GM18870 (cell line): ENCODE results near the gene C16orf92.

ENCODE experiments used
- ATAC-seq: cut with Tn5 transposase; IDR thresholded peaks from one replicate; pipeline ENCODE4 v1.9.1; 2021; ENCODE audit warnings: moderate library complexity; ENCODE audit not compliant: unreplicated experiment

The C16orf92 gene

DNA sequence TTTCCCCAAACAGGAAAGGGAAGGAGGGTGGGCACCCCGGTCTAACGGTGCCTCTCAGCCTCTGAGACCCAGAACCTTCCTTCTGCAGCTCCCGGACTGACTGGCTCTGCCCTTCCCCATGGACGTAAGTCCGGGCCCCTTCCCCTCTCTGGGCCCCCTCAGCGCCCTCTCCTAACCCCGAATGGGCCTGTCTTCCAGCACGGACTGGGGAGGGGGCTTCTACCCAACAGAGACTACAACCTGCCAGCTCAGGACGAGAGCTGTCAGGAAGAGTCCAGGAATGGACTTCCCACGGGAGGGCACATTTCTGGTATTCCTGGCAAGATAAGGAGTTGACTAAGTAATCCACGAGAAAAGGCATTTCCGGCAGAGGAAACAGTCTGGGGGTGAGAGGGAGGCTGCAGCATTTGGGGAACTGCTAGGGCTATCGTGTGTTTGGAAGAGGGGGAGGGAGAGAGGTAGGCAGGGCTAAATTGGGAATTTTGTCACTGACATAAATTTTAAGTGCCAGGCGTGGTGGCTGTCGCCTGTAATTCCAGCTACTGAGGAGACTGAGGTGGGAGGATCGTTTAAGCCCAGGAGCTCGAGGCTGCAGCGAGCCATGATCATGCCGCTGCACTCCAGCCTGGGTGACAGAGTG lies 30.5 kb downstream of the C16orf92 start:
- no peak for ATAC-seq

DNA sequence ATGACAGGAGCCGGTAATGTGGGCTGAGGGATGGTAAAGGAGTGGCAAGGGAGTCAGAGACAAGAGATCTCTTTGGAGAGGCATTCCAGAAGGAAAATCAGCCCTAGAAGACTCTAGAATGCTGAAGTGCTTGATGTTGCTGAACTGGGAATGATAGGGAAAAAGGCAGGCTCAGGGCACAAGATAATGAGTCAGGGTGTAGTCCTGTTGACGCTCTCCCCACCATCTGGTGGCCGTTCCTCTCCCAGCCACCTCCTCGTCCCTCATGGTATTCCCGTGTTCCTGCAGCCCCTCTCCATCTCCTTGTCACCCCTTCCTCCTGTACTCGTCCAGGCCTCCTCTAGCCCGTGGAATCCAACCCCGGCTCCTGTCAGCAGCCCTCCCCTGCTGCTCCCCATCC lies 31.5 kb downstream of the C16orf92 start:
- no peak for ATAC-seq

DNA sequence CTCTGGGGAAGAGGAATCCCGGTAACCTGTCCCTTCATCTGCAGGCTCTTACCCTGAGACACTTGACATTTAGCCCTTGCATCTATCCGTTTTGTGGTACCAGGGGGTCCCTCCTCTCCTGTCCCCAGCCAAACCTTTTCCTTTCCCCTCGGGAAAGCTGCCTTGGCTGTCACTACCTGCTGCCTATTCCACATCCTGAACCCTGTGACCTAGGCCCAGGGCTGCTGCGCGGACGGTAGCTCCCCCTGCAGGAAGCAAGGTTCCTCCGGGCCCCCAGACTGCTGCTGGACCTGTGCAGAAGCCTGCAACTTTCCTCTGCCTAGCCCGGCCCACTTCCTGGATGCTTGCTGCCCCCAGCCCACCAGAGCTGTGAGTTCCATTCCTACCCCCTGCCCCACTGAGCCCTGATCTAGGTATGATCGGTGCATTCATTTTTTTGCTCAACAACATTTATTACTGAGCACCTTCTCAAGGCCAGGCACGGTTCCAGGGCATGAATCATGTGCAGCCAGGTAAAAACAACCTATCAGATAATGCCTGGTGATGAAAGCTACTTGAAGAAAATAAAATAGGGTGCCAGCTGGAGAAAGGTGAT lies 32.1 kb downstream of the C16orf92 start:
- no peak for ATAC-seq

DNA sequence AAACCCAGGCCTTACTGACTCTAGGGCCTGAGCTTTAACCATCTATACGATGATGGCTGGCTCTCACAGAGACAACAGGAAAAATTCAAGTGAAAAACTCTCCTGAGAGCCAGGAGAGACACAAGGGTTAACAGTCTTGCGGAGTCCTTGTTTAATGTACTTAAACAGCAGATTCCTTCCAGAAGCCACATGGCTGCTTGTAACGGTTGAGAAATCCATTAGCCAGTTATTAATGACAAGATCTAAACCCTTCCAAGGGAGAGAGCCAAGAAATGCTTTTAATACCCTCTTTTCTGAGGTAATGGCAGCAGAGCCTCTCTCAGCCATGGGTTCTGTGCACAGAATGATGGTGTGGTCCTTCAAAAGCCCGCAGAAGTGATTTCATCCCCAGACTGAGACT lies 37.3 kb downstream of the C16orf92 start:
- no peak for ATAC-seq

DNA sequence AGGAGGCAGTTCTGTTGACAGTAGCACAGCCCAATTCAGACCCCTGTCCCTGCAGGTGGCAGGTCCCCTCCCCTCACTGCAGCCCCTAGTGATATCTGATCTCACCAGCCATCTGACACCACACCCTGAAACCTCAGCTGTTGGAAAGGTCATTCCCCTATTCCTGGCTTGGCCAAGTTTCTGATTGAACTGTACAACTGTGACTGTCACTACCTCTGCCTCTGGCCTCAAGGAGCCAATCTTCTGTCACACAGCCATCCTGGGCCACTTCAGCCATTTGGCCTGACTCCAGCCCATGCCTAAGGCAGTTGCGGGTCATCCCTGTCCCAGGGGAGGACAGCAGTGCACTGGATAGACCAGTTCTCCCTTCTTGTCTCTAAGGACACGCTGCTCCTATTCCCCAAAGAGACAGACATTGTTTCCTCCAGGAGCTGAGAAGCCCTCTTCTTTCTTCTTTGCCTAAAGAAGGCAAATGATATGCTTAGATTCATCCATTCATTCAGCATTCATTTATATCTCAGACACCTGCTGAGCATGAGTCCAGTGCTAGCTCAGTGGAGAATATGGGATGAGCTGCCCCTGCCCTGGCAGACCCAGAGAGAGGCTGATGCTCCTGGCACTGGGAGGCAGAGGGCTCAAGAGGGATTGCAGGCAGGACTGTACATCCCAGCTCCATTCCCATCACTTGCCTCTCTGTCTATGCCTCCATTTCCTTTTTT lies 38.0 kb downstream of the C16orf92 start:
- no peak for ATAC-seq

DNA sequence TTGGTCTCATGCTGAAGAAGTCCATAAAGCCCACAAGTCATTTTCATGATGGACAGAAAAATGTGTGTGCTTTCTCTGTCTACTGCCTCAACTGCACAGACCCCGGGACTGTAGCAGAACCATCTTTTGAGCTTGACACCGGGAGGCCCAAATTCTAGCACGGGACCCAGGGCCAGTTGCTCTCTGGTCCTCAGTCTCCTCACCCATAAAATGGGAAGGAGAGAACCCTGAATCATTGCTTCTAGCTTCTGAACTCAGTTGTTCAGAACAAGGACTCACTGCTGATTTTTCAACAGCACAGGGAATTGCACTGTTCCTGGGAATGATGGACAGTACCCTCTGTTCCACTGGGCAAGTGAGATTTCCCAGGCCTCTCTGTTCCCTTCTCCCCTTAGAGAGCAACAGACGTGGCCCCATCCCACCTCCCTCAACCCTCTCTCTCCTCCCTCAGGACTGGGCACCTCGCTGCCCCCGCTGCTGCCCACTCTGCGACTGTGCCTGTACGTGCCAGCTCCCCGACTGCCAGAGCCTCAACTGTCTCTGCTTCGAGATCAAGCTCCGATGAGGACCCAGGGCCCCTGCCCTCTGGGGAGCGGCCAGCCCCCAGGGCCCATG lies 40.4 kb downstream of the C16orf92 start:
- ATAC-seq: no peak

DNA sequence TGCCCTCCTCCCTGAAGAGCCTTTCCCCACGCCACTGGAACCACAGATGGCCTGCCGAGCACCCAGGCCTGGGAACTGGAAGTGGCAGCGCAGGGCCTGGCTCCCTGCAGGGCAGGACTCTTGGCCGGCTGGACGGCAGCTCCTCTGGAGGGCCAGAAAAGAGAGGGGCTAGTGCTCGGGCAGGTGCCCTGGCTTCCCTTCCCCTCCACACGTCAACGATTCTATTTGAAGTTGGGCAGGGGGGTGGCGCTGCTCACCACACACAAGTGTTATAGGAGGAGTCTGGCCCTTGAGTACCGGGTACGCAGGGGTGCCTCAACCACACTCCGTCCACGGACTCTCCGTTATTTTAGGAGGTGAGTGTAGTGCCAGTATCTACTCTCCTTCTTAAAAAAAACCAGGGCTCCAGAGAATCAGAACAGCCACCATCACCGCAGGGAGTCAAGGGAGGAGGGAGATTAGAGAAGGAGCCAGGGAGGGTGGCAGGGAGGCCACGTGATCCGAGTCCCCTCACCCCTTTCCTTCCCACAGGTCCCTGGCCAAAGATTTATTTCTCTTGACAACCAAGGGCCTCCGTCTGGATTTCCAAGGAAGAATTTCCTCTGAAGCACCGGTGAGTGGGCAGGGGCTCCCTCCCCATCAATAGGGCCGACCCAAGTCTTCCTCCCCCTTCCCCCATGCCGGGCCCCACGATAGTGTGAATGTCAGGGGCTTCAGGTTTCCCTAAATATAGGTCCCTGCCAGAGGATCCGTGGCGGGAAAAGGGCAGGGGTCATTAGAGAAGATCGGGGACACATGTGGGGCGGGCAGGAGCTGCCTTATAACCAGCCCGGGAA lies 41.1 kb downstream of the C16orf92 start:
- no peak for ATAC-seq

DNA sequence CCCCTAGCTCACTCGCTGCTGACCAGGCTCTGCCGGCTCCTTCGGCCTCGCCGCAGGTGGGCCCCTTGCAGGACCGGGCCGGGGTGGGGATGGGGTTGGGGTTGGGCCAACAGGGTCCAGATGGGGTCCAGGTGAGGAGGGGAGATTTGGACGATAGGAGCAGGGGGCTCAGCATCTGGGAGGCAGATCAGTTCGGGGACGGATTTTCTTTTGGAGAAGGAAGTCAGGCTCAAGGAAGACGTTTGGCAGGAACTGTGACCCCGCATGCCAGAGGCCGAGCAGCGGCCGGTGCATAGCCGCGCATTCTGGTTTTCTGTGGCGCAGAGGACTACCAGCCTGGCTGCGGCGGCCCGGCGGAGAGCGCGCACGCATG lies 41.7 kb downstream of the C16orf92 start:
- peak; percentile 4 for ATAC-seq

DNA sequence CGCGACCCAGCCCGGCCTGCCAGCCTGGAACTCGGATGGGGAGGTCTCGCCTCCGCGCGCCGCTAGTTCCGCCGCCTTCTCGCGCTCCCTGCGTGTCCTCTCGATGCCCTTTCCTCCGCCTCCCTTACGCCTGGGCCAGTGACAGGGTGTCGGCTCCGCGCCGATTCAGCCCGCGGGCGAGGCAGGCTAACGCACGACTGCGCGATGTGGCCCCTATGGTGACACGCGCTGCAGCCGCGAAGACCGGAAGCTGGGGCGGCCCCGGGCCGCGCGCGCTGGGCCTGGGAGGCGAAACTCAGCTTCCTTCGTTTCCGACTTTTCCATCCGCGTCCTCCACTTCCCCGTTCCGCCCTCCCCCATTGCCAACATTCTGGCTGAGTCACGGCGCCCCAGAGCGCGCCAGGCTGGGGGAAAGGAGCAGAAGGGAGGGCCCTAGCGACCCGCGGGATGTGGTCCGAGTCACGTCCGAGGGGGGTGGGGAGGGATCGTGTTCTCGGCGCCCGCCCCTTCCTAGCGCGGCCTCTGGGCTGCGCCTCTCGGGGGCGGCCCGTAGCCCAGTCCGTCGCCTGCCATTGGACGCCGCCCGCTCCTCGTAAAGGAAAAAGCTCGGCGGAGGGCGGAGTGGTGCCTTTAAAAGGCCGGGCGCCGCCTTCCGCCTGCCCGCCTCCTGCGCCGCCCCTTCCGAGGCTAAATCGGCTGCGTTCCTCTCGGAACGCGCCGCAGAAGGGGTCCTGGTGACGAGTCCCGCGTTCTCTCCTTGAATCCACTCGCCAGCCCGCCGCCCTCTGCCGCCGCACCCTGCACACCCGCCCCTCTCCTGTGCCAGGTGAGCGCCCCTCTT lies 42.3 kb downstream of the C16orf92 start, which contains the start of gene ALDOA:
Gene ALDOA (plus strand): TSS at position 659 of the 841 bp plus-strand sequence. CDS start 1,138 bp downstream, outside the sequence.
- peak; percentile 61 for ATAC-seq

DNA sequence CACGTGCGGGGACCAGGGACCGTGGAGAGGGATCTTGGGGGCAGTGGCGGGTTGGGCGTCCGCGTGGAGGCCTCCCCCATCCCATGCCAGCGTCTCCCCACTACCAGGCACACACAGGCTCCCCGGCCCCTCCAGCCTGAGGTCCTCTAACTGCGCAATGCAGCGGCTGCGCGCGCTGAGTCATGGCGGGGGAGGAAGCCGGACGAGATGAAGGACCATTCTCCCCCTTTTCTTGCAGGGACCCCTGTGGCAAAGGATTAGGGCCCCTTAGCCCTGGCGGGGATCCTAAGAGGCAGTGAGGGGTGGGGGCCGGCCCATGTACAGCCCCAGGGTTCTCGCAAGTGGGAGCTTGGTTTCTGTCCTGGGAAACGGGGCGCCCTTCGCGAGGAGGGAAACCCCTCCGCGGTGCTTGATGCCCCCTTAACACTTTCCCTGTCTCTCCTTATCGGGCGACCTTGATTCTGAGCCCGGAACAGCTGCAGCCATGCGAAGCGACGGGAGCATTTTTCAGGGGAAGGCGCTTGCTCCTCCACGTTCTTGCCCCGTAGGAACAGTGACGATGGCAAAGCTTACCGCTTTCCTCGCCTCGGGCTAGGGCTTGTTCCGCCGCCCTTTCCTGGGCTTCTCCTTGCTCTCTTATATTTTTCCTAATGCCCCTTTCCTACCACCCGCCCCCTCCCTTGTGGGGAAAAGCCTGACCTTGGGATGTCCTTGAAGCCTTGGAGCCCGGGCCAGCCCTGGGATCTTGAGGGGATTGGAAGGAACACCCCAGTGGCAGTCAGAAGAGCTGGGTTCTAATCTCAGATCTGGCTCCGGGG lies 43.2 kb downstream of the C16orf92 start:
- no peak for ATAC-seq

DNA sequence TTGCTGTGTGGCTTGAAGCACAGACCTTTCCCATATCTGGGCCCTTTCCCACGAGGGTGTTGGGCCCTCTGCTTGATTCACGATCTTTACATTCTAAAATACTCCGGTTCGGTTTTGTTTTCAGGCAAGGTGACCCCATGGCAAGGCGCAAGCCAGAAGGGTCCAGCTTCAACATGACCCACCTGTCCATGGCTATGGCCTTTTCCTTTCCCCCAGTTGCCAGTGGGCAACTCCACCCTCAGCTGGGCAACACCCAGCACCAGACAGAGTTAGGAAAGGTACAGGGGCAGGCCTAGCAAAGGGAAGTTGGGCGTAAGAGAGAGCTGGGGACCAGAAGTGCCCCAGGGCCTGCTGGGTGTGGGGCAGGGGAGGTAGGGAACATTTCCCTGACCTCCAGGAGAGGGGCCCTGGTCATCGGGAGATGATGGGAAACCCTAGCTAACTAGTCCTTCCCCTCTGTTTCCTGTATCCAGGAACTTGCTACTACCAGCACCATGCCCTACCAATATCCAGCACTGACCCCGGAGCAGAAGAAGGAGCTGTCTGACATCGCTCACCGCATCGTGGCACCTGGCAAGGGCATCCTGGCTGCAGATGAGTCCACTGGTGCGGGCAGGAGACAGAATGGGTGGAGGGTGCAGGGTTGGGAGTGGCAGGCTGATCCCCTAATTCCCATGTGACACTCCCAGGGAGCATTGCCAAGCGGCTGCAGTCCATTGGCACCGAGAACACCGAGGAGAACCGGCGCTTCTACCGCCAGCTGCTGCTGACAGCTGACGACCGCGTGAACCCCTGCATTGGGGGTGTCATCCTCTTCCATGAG lies 44.0 kb downstream of the C16orf92 start:
- ATAC-seq: no peak

DNA sequence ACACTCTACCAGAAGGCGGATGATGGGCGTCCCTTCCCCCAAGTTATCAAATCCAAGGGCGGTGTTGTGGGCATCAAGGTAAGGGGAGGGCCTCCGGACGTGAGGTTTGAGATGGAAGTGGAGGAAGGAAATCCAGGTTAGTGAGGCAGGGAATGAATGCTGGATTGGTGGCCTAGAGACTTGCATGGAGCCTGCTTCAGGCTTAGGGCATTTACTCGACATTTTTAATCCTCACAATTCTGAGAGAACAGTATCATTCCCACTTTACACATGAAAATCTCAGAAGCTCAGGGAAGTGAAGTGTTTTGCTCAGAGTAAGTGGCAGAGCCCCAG lies 44.6 kb downstream of the C16orf92 start:
- ATAC-seq: no peak

DNA sequence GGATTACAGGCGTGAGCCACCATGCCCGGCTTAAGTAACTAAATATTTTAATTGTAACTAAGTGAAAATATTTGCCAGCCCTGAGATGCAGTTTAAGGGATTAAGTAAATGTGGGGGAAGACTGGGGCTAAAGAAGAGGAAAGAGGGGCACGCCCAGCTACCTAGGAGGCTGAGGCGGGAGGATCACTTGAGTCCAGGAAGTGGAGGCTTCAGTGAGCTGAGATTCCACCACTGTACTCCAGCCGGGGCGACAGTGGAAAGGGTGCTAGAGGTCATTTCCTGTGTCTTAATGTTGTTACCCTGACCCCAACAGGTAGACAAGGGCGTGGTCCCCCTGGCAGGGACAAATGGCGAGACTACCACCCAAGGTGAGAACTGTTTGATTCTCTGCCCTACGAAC lies 45.3 kb downstream of the C16orf92 start:
- no peak for ATAC-seq

DNA sequence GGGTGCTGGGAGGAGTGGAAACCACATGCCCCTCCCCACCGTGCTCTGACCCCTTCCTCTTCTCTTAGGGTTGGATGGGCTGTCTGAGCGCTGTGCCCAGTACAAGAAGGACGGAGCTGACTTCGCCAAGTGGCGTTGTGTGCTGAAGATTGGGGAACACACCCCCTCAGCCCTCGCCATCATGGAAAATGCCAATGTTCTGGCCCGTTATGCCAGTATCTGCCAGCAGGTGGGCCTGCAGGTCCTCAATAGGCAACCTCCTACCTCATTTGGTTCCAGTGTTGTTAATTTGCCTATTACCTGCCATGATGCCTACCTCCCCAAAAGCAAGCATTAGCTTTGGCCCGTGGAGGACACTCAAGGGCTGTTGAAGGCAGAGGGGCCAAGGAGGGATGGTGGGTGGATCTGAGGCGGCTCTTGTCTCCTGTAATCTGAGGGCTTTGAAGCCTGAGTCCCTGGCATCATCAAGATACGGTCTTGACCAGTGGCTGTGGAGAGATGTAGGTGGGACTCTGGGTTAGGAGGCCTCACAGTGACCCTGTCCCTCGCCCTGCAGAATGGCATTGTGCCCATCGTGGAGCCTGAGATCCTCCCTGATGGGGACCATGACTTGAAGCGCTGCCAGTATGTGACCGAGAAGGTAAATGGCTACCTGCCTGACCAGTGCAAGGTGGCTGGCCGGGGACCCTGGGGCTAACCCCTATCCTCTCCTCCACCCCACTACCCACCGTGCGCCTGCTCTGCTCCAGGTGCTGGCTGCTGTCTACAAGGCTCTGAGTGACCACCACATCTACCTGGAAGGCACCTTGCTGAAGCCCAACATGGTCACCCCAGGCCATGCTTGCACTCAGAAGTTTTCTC lies 46.0 kb downstream of the C16orf92 start:
- no peak for ATAC-seq

DNA sequence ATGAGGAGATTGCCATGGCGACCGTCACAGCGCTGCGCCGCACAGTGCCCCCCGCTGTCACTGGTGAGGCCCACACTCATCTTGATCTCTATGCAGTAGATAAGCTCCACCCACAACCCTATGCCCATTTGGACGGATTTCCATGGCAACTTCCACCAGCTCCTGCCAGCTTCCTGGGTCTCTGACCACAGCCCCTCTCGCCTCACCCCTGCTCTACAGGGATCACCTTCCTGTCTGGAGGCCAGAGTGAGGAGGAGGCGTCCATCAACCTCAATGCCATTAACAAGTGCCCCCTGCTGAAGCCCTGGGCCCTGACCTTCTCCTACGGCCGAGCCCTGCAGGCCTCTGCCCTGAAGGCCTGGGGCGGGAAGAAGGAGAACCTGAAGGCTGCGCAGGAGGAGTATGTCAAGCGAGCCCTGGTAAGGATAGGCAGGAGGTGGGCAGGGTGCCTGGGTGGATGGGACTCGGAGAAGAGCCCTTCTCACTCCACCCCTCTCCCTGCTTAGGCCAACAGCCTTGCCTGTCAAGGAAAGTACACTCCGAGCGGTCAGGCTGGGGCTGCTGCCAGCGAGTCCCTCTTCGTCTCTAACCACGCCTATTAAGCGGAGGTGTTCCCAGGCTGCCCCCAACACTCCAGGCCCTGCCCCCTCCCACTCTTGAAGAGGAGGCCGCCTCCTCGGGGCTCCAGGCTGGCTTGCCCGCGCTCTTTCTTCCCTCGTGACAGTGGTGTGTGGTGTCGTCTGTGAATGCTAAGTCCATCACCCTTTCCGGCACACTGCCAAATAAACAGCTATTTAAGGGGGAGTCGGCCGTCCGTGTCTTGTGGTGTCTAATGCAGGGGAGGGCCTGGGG lies 46.8 kb downstream of the C16orf92 start:
- ATAC-seq: no peak

DNA sequence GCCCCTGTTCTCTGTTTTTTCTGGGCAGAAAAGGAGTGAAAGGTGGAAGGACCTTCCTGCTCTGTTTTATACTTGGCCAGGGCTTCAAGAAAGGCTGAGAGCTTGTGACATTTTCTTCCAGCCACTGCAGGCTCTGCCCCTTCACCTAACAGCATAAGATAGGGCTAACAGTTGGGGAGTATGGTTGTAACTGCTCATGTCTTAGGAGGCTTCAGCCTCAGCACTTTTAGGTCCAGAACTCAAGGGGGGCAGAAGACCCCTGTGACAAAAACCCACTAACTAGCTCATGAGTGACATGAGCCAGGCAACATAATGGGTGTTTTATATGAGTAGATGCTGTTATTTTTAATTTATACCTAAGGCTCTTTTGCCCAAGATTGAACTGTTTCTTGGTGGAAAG lies 47.5 kb downstream of the C16orf92 start:
- ATAC-seq: no peak
